Ammon's horn (tissue), 1 donor: ENCODE measurements around the gene SENP5.
A peak's percentile ranks its signal among the peaks of the same experiment; 100 is the strongest.

ENCODE experiments used
- DNase-seq: peaks from one replicate; pipeline ENCODE4 v3.0.0-alpha.2; 2016; ENCODE audit warnings: low spot score

Gene SENP5

DNA sequence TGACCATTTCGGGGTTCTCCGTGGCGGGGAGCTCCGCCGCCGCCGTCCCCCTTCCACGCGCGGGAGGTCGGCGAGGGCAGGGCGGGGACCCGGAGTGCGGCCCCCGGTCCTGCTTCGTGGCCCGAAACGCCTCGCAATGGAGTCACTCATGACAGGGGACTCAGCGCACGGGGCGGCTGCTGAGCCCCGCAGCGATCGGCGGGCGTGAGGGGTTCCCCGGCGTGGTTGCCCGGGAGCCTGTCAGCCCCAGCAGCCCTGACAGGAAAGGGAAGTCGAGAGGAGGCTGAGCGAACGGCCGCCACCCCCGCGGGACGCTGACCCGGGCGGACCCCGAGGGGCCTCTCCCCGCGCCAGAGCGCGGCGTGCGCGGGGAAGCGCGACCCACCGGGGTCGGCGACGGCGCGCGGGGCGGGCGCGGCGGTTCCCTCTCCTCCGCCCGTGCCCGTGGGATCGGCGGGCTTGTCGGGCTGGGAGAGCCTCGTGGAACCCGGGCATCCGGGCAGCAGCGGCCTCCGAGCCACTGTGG lies 101.5 kb downstream of the SENP5 start:
- DNase-seq, result peak; percentile 31

DNA sequence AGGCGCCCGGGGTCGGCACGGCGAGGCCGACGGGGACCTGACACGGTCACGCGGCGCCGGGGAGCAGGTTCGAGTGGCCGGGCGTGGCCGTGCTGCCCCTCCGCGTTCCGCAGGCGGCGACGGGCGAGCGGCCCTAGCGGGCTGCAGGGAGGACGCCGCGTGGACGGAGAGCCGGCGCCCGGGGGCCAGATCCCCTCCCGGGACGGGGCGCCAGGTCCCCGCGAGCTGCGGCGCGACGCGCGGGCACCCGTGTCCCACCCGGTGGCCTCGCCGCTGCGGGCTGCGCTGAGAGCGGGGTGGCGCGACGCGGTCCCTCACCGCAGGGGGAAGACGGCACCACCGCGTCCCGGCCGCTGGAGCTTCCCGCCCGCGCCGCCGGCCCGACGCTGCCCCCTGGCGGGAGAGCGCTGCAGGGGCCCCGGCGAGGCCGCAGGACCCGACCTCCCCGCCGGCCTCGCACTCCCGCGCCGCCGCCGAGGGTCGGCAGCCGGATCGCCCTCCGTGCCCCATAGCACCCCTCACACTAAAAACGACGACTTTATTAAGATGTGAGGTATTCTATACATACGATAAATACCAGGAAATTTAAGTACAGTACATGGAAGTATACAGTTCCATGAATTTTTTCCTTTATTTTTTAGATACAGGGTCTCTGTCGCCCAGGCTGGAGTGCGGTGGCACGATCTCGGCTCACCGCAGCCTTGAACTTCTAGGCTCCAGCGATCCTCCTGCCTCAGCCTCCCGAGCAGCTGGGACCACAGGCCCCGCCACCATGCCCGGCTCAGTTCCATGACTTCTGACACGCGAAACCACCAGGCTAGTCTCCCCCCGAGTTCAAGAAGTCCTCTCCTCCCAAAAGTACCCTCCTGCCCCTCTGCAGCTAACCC lies 102.2 kb downstream of the SENP5 start:
- peak; percentile 48 for DNase-seq

DNA sequence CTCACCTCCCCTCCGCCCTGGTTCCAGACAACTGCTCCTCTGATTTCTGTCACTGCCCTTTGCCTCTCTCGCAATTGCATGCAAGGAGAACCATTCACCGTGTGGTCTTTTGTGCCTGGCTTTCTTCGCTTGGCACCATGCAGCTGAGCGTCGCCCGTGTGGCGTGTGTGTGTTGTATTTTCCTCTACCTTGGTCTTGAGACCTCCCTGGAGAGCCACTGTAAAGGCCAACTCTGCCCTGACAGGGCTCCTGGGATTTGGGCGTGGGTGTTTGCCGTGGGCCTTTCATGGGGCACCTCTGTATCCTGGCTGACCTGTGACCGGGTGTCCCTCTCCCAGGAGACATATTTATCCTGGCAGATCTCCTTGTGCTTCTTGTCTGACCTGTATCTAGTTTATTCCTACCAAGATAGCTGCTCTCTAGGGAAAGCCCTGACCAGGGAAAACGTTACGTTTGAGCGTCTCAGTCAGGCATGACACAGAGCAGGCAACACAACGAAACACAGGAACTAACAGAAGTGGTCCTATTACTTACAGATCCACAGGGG lies 102.9 kb downstream of the SENP5 start:
- DNase-seq, result no peak

DNA sequence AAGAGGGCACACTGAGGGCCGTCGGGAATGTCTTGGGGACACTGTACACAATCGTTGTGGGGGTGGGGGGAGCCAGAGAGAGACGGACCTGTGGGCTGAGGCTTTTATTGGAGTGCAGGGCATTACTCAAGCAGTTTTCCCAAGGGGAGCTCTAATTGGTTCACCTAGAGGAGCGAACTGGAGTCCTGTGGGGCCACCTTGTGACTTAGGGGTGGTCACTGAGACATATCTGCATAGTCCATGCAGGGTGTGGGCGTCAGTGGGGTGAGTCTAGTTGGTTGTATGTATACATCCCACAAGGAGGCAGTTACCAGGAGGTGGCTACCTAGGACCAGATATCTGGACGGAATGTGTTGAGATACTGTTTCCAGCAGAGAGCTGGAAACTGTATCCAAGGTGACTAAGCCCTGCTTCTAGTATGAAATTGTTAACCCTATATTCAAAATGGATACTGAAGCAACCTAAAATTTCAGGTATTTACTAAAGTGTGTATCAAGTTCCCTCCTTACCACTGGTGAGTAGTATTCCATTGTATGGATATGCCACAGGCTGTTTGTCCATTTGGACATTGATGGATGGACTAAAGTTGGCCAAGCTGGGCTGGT lies 103.5 kb downstream of the SENP5 start:
- DNase-seq, result no peak

DNA sequence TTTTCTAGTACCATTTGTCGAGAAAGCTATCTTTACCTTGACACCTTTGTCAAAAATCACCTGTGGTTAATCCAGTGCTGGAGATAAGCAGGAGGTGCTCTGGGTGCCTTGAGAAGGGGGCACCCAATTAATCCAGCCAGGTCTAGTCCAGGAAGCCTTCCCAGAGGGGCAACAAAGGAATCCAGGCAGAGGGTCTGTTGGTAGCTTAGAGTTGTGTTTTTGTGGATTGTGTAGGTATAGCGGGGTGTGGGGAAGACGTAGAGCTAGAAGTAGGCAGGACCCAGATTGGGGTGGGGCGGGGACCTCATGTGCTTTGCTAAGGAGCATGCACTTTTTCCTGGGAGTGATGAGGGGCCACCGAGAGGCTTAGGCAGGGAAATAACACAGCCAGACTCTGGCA lies 106.9 kb downstream of the SENP5 start:
- no peak for DNase-seq

DNA sequence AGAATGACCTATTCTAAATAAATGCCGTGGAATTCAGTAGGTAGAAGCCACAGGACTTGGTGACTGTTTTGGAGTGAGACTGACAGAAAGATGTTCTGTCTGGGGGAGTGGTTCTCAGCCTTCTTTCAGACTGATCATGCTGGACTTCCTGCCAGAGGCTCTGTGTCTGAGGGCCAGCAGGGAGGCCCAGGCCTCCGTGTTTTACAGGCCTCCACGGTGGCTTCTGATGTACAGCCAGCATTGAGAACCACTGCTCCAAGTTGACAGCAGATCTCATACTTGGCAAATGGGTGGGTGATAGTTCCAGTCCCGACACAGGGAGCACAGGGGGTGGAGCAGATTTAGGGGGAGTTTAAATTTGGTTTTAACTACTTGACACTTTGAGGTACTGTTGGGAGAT lies 107.6 kb downstream of the SENP5 start:
- no peak for DNase-seq

DNA sequence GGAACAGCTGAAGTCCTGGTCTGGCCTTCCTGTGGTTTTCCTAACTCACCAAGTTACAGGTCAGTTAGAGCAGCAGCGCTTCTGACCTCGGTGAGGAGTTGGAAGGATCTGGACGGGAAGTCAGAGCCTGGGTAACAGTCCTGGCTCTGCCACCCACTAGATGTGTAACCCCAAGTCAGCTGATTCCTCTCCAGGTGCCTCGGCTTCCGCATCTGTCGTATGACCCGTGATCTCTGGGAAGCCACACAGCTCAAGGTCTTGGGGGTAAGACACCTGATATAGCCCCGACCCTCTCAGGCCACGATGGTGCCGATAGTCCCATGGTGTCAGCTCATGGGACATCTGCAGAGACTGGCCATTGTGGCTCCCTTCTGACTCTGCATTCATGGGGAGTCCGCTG lies 109.2 kb downstream of the SENP5 start:
- no peak for DNase-seq

DNA sequence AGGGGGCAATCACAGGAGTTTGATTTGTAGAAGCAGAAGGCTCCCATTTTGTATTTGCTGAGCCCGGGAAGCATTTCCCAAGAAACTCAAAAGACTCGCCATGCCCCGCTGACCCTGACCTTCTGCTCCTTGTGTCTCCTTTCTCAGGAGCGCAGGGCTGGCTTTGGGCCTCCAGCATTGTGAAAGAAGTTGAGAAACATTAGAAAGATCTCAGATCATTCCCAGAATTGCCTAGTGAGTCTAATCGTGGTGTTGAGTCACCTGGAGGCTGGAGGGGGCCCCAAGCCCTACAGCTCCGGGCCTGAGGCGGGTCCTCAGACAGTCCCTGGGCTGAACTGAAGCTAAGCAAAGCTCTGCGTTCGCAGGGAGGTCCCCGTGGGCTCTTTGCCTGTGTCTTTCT lies 111.8 kb downstream of the SENP5 start:
- no peak for DNase-seq

DNA sequence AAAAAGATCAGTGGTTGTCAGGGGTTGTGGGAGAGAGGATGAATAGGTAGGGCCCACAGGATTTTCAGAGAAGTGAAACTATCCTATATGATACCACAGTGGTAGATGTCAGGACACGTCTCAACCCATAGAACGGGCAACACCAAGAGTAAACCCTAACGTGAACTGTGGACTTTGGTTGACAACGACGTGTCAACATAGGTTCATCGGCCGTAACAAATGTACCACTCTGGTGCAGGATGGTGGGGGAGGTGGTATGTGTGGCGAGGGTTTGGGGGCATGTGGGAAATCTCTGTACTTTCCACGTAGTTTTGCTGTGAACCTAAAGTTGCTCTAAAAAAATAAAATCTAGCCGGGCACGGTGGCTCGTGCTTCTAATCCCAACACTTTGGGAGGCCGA lies 113.9 kb downstream of the SENP5 start:
- DNase-seq, result no peak

DNA sequence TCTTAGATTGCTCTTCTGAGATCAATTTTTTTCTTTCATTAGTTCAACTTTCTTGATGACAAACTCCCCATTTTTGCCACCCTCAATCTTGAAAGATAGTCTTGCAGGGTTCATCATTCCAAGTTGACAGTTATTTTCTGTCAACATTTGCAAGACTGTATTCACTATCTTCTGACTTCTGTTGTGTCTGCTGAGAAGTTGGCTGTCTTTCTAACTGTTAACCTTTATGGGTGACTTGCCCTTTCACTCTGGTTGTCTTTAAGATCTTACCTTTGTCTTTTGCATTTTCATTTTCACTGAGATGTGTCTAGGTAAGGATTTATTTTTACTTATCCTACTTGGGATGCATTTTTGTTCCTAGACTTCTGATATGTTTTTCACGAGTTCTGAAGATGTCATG lies 115.5 kb downstream of the SENP5 start:
- DNase-seq, result no peak
